GM19438 (cell line): ENCODE measurements around the gene IGF2BP1.
"Not testable (repeated sequence)": the region's sequence is repeated elsewhere in the genome, so short reads cannot be mapped to it uniquely, and the experiment has no call there.

Experiments used
- ATAC-seq: cut with Tn5 transposase; IDR thresholded peaks from one replicate; pipeline ENCODE4 v1.9.1; 2021; ENCODE audit warnings: low read depth; ENCODE audit not compliant: unreplicated experiment

Gene IGF2BP1

GRCh38 chr17:49016775-49017463 is 19.7 kb downstream of the IGF2BP1 start:
- ATAC-seq = no peak

GRCh38 chr17:49018116-49018612 is 21.0 kb downstream of the IGF2BP1 start:
- no peak for ATAC-seq

GRCh38 chr17:49018748-49019147 is 21.6 kb downstream of the IGF2BP1 start:
- ATAC-seq = no peak

GRCh38 chr17:49020609-49021008 is 23.4 kb downstream of the IGF2BP1 start:
- ATAC-seq = no peak

- no peak for ATAC-seq
These were observed 24.0 kb downstream of the IGF2BP1 start for GRCh38 chr17:49021095-49021767.

- no peak for ATAC-seq
These were observed 24.6 kb downstream of the IGF2BP1 start for GRCh38 chr17:49021768-49022103.

- ATAC-seq = no peak
These were observed 25.3 kb downstream of the IGF2BP1 start for GRCh38 chr17:49022391-49022941.

GRCh38 chr17:49024523-49024922 is 27.3 kb downstream of the IGF2BP1 start:
- no peak for ATAC-seq

- not testable (repeated sequence) for ATAC-seq
These were observed 29.3 kb downstream of the IGF2BP1 start for GRCh38 chr17:49026447-49026846.

GRCh38 chr17:49028271-49028670 is 31.1 kb downstream of the IGF2BP1 start:
- no peak for ATAC-seq

- no peak for ATAC-seq
These were observed 32.6 kb downstream of the IGF2BP1 start for GRCh38 chr17:49029801-49030200.

- no peak for ATAC-seq
These were observed 35.1 kb downstream of the IGF2BP1 start for GRCh38 chr17:49031965-49032928.

GRCh38 chr17:49035470-49036269 is 38.5 kb downstream of the IGF2BP1 start:
- ATAC-seq = no peak

- ATAC-seq = no peak
These were observed 39.1 kb downstream of the IGF2BP1 start for GRCh38 chr17:49036270-49036626.

GRCh38 chr17:49038138-49038537 is 41.0 kb downstream of the IGF2BP1 start:
- no peak for ATAC-seq

- ATAC-seq = no peak
These were observed 41.4 kb downstream of the IGF2BP1 start for GRCh38 chr17:49038544-49038943.

- not testable (repeated sequence) for ATAC-seq
These were observed 42.3 kb downstream of the IGF2BP1 start for GRCh38 chr17:49039518-49039917.

- no peak for ATAC-seq
These were observed 44.3 kb downstream of the IGF2BP1 start for GRCh38 chr17:49041527-49041926.

- no peak for ATAC-seq
These were observed 48.2 kb downstream of the IGF2BP1 start for GRCh38 chr17:49045376-49045775.

GRCh38 chr17:49046912-49047311 is 49.7 kb downstream of the IGF2BP1 start:
- ATAC-seq = no peak
